Effector memory CD8-positive, alpha-beta T cell (primary cell): ENCODE results near the gene SSX5.
"Not testable (repeated sequence)": the region's sequence is repeated elsewhere in the genome, so short reads cannot be mapped to it uniquely, and the experiment has no call there.

ENCODE experiments used
- ATAC-seq: fragments of 150-1000 bp; cut with Tn5 transposase; replicated peaks from 2 replicates; pipeline ENCODE4 v1.10.0; 2021; ENCODE audit warnings: mild to moderate bottlenecking, moderate library complexity
- DNase-seq, 3 experiments: peaks; one replicate each; pipeline ENCODE4 v3.0.0; 2021
- H3K27ac Mint-ChIP-seq, 2 donors: one replicate each; pipeline ENCODE4 v1.8.0; 2022; ENCODE audit warnings: mild to moderate bottlenecking in 2 of 2, mixed read lengths in 2 of 2, moderate library complexity in 2 of 2
- H3K27me3 Mint-ChIP-seq, 2 donors: one replicate each; pipeline ENCODE4 v1.8.0; 2022; ENCODE audit warnings: mixed read lengths in 2 of 2
- H3K36me3 Mint-ChIP-seq: one replicate; pipeline ENCODE4 v1.8.0; 2022; ENCODE audit warnings: mild to moderate bottlenecking, moderate library complexity, mixed read lengths; ENCODE audit not compliant: insufficient read depth
- H3K4me1 Mint-ChIP-seq, 2 donors: one replicate each; pipeline ENCODE4 v1.8.0; 2022; ENCODE audit warnings: low read depth in 2 of 2, mixed read lengths in 2 of 2
- H3K4me3 Mint-ChIP-seq, 2 donors: one replicate each; pipeline ENCODE4 v1.8.0; 2022; ENCODE audit warnings: mild to moderate bottlenecking in 2 of 2, mixed read lengths in 2 of 2, moderate library complexity in 2 of 2
- H3K9me3 Mint-ChIP-seq, 2 donors: one replicate each; pipeline ENCODE4 v1.8.0; 2022; ENCODE audit warnings: mixed read lengths in 2 of 2
- total RNA-seq, 9 experiments: gene quantifications; one replicate each; lab custom pipeline; 2026; lab: John Stamatoyannopoulos, UW

The SSX5 gene, protein sequence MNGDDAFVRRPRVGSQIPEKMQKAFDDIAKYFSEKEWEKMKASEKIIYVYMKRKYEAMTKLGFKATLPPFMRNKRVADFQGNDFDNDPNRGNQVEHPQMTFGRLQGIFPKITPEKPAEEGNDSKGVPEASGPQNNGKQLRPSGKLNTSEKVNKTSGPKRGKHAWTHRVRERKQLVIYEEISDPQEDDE
- 0 to 0.11 (median 0) reads per million in 9 experiments for total RNA-seq

DNA sequence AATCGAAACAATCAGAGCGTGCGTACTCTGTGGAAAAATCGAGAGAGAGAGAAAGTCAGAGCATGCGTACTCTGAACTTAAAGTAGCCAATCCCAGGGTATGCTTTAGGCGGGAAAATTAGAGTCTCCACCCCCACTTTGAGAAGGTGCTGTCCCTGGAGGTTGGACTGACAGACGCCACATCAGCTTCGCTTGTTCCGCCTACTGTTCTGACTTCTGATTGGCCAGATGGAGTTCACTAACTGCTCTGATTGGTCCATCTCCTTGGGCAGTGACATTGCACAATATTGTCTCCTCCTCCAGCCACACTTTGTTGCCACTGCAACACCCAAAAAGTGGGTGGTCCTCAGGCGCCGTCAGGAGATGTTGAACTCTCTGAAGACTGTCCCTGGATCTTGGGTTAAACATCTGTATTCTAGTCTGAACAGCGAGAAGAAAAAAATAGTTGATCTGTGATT is at the start of gene SSX5:
TSS of gene SSX5 (minus strand) at position 51 of the 457 bp plus-strand sequence. CDS start 1,437 bp downstream, outside the sequence.
- H3K36me3 Mint-ChIP-seq = no peaks in the 10 kb centered on the region
- H3K27ac Mint-ChIP-seq = no peak within 1 kb of the TSS
- ATAC-seq (no peak), DNase-seq (no peak)
- H3K4me1 Mint-ChIP-seq = no peaks in the 10 kb centered on the region
- H3K9me3 Mint-ChIP-seq = no peaks in the 10 kb centered on the region
- peaks cover 5 to 7% of the 10 kb centered on the region in 2 donors for H3K27me3 Mint-ChIP-seq
- H3K4me3 Mint-ChIP-seq = no peak within 1 kb of the TSS

- H3K4me3 Mint-ChIP-seq = not testable (repeated sequence)
These were observed 27.6 kb upstream of the SSX5 start for GRCh38 chrX:48224196-48224595.

GRCh38 chrX:48214341-48214740 is 17.7 kb upstream of the SSX5 start:
- not testable (repeated sequence) for H3K4me1 Mint-ChIP-seq, DNase-seq, H3K9me3 Mint-ChIP-seq, H3K27ac Mint-ChIP-seq, H3K4me3 Mint-ChIP-seq, ATAC-seq, H3K36me3 Mint-ChIP-seq
- H3K27me3 Mint-ChIP-seq = peaks cover 17 to 23% of the 10 kb centered on the region in 2 donors

More at GRCh38 chrX:48224196-48224595, 27.6 kb upstream of the SSX5 start:
- H3K4me1 Mint-ChIP-seq, DNase-seq, H3K36me3 Mint-ChIP-seq, H3K27ac Mint-ChIP-seq, H3K27me3 Mint-ChIP-seq, H3K9me3 Mint-ChIP-seq, ATAC-seq: not testable (repeated sequence)

GRCh38 chrX:48190024-48190423 is 6.6 kb downstream of the SSX5 start:
- H3K4me1 Mint-ChIP-seq, H3K9me3 Mint-ChIP-seq, H3K4me3 Mint-ChIP-seq, H3K27ac Mint-ChIP-seq, H3K36me3 Mint-ChIP-seq, ATAC-seq, DNase-seq: not testable (repeated sequence)
- peaks cover 17 to 21% of the 10 kb centered on the region in 2 donors for H3K27me3 Mint-ChIP-seq

DNA sequence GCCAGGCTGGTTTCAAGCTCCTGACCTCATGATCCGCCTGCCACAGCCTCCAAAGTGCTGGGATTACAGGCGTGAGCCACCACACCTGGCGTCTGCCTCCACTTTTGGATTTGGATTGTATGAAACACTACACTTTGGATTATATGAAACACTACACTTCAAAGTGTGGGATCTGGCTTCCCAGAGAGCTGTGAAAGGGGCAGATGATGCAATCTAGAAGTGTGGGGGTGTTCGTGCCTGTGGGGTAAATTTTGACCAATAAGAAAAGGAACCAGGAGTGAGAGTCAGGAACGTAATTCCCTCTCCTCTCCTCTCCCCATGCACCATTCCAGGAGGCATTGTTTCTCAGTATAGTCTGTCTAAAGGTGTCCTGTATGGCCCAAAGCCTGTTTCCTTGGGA is 14.7 kb downstream of the SSX5 start:
- not testable (repeated sequence) for DNase-seq, H3K27ac Mint-ChIP-seq, H3K4me1 Mint-ChIP-seq, H3K4me3 Mint-ChIP-seq, ATAC-seq, H3K36me3 Mint-ChIP-seq, H3K9me3 Mint-ChIP-seq
- H3K27me3 Mint-ChIP-seq = peaks cover 15 to 36% of the 10 kb centered on the region in 2 donors

- H3K4me3 Mint-ChIP-seq = no peak overlapping the region
- H3K27ac Mint-ChIP-seq = no peak overlapping the region
- no peaks in the 10 kb centered on the region for H3K36me3 Mint-ChIP-seq
- H3K27me3 Mint-ChIP-seq = peaks cover 13 to 25% of the 10 kb centered on the region in 2 donors
- no peak for ATAC-seq
- H3K9me3 Mint-ChIP-seq = no peaks in the 10 kb centered on the region
- no peaks in the 10 kb centered on the region for H3K4me1 Mint-ChIP-seq
- no peak for DNase-seq
These were observed 15.8 kb downstream of the SSX5 start for GRCh38 chrX:48180811-48181210.

- H3K27me3 Mint-ChIP-seq = peaks cover 3 to 14% of the 10 kb centered on the region in 2 donors
- DNase-seq = no peak
- ATAC-seq = no peak
- H3K4me1 Mint-ChIP-seq = no peaks in the 10 kb centered on the region
- no peaks in the 10 kb centered on the region for H3K36me3 Mint-ChIP-seq
- no peak overlapping the region for H3K4me3 Mint-ChIP-seq
- H3K27ac Mint-ChIP-seq = no peak overlapping the region
- H3K9me3 Mint-ChIP-seq = no peaks in the 10 kb centered on the region
These were observed 16.9 kb downstream of the SSX5 start for GRCh38 chrX:48179691-48180090.

GRCh38 chrX:48166322-48166721 is 30.3 kb downstream of the SSX5 start:
- not testable (repeated sequence) for H3K36me3 Mint-ChIP-seq, ATAC-seq, H3K4me3 Mint-ChIP-seq, H3K9me3 Mint-ChIP-seq, DNase-seq, H3K4me1 Mint-ChIP-seq, H3K27ac Mint-ChIP-seq
- peaks cover 23 to 28% of the 10 kb centered on the region in 2 donors for H3K27me3 Mint-ChIP-seq

GRCh38 chrX:48165241-48165640 is 31.4 kb downstream of the SSX5 start:
- no peak overlapping the region for H3K27ac Mint-ChIP-seq
- no peak overlapping the region for H3K4me3 Mint-ChIP-seq
- peaks cover 28% of the 10 kb centered on the region in 2 donors for H3K27me3 Mint-ChIP-seq
- DNase-seq = no peak
- no peaks in the 10 kb centered on the region for H3K4me1 Mint-ChIP-seq
- H3K9me3 Mint-ChIP-seq = no peaks in the 10 kb centered on the region
- H3K36me3 Mint-ChIP-seq = no peaks in the 10 kb centered on the region
- no peak for ATAC-seq

- Mint-ChIP-seq H3K36me3 (no peaks in the 10 kb centered on the region), H3K27me3 (peaks cover 18 to 20% of the 10 kb centered on the region in 2 donors), H3K27ac (no peak overlapping the region), H3K4me1 (peaks cover 0 to 2% of the 10 kb centered on the region in 2 donors), H3K9me3 (no peaks in the 10 kb centered on the region), H3K4me3 (no peak overlapping the region)
- DNase-seq (no peak), ATAC-seq (no peak)
These were observed 40.6 kb downstream of the SSX5 start for GRCh38 chrX:48156014-48156413.

- peaks cover 18% of the 10 kb centered on the region in 2 donors for H3K27me3 Mint-ChIP-seq
These were observed 41.8 kb downstream of the SSX5 start for GRCh38 chrX:48154796-48155195.

DNA sequence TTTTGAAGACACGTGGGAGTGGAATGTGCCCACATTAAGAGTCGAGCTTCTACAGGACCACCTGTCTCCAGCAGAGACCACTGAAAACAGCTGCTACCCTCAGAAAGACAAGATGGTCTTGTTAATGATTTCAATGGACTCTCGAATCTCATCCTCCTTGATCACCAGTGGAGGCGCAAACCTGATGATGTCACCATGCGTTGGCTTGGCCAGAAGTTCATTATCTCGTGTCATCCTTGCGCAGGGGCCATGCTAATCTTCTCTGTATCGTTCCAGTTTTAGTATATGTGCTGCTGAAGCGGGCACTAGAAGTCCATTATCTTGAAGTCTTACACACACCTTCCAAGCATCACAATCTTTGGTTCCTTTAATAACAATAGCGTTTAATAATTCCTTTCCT is 42.8 kb downstream of the SSX5 start:
- no peak for ATAC-seq
- no peak overlapping the region for H3K4me3 Mint-ChIP-seq
- H3K4me1 Mint-ChIP-seq = peaks cover 0 to under 1% of the 10 kb centered on the region in 2 donors
- H3K9me3 Mint-ChIP-seq = no peaks in the 10 kb centered on the region
- H3K27me3 Mint-ChIP-seq = peaks cover 13 to 19% of the 10 kb centered on the region in 2 donors
- DNase-seq = no peak
- H3K27ac Mint-ChIP-seq = no peak overlapping the region
- no peaks in the 10 kb centered on the region for H3K36me3 Mint-ChIP-seq

More at GRCh38 chrX:48154796-48155195, 41.8 kb downstream of the SSX5 start:
- DNase-seq (no peak), ATAC-seq (no peak)
- Mint-ChIP-seq H3K4me3 (no peak overlapping the region), H3K4me1 (peaks cover 0 to 2% of the 10 kb centered on the region in 2 donors), H3K9me3 (no peaks in the 10 kb centered on the region), H3K27ac (no peak overlapping the region), H3K36me3 (no peaks in the 10 kb centered on the region)

GRCh38 chrX:48142697-48143096 is 53.9 kb downstream of the SSX5 start:
- not testable (repeated sequence) for DNase-seq

GRCh38 chrX:48141810-48142508 is 54.6 kb downstream of the SSX5 start:
- not testable (repeated sequence) for H3K27me3 Mint-ChIP-seq, H3K36me3 Mint-ChIP-seq, DNase-seq, H3K9me3 Mint-ChIP-seq, H3K4me3 Mint-ChIP-seq, H3K4me1 Mint-ChIP-seq, H3K27ac Mint-ChIP-seq
- peak; percentile 96 for ATAC-seq

More at GRCh38 chrX:48142697-48143096, 53.9 kb downstream of the SSX5 start:
- peak overlapping the region in 1 of 2 donors; percentile 27 for H3K4me3 Mint-ChIP-seq
- not testable (repeated sequence) for H3K27me3 Mint-ChIP-seq, H3K36me3 Mint-ChIP-seq, H3K9me3 Mint-ChIP-seq, ATAC-seq, H3K27ac Mint-ChIP-seq, H3K4me1 Mint-ChIP-seq
